Measurements from ENCODE around the gene PTOV1. TPM values are rescaled to one million over a fixed set of nuclear protein-coding genes. Genes with fewer than 3 reads are reported as not detected.

The PTOV1 gene
- total and polyA plus RNA-seq, 4 donors, result 50.0 to 142 (median 118) TPM

- no peaks in the 10 kb centered on the region for H3K9me3 ChIP-seq (ENCODE audit: control insufficient read depth, low read length)
- no peaks in the 10 kb centered on the region for H3K4me1 ChIP-seq (ENCODE audit: control insufficient read depth in 1 of 2, insufficient read depth in 2 of 2, low read length in 2 of 2)
- no peaks in the 10 kb centered on the region for H3K27me3 ChIP-seq (ENCODE audit: control insufficient read depth in 1 of 2, insufficient read depth in 2 of 2, low read length in 1 of 2)
- peak overlapping the region; percentile 65 to 71 for H3K4me3 ChIP-seq (ENCODE audit: low read length in 2 of 2)
- ATAC-seq (ENCODE audit: low FRiP score), result peak; percentile 91
- WGBS, 2 donors, result 0% methylated on average over 46 of the region's 46 CpGs
- peaks cover 0 to 7% of the 10 kb centered on the region in 2 donors for H3K36me3 ChIP-seq (ENCODE audit: control insufficient read depth in 1 of 2, insufficient read depth in 2 of 2, low read length in 1 of 2)
- peak; percentile 99 for DNase-seq
- intact Hi-C loops (cut with DNase I), result no loop called here
- peak overlapping the region; percentile 33 to 89 for H3K27ac ChIP-seq (ENCODE audit: low read depth in 1 of 2, low read length in 2 of 2)
Observed at GRCh38 chr19:49876422-49877019, 25.6 kb downstream of the PTOV1 start.

GRCh38 chr19:49877020-49877878 lies 26.3 kb downstream of the PTOV1 start, which contains the start of the genes AKT1S1 and TBC1D17:
TSS of gene AKT1S1 (minus strand) at chr19:49877355. CDS start at chr19:49873295, 4,060 bp downstream.
TSS of gene TBC1D17 (plus strand) at chr19:49877702. CDS start at chr19:49877724, 22 bp downstream.
- H3K4me3 ChIP-seq (ENCODE audit: low read length in 2 of 2), result peak within 1 kb of the TSS; percentile 65 to 71
- peaks cover 2 to 12% of the 10 kb centered on the region in 2 donors for H3K36me3 ChIP-seq (ENCODE audit: control insufficient read depth in 1 of 2, insufficient read depth in 2 of 2, low read length in 1 of 2)
- H3K4me1 ChIP-seq (ENCODE audit: control insufficient read depth in 1 of 2, insufficient read depth in 2 of 2, low read length in 2 of 2), result no peaks in the 10 kb centered on the region
- H3K27me3 ChIP-seq (ENCODE audit: control insufficient read depth in 1 of 2, insufficient read depth in 2 of 2, low read length in 1 of 2), result no peaks in the 10 kb centered on the region
- H3K9me3 ChIP-seq (ENCODE audit: control insufficient read depth, low read length), result no peaks in the 10 kb centered on the region
- 0% methylated on average over 60 to 61 of the region's 61 CpGs for WGBS, 2 donors
- H3K27ac ChIP-seq (ENCODE audit: low read depth in 1 of 2, low read length in 2 of 2), result peak within 1 kb of the TSS; percentile 33 to 89
- ATAC-seq (ENCODE audit: low FRiP score) (peak; percentile 93), DNase-seq (peak; percentile 99 to 100)
- intact Hi-C loops (cut with DNase I), result no loop called here

GRCh38 chr19:49877879-49878743 lies 27.2 kb downstream of the PTOV1 start:
- peak; percentile 88 for ATAC-seq (ENCODE audit: low FRiP score)
- Histone ChIP-seq H3K4me1 (ENCODE audit: control insufficient read depth in 1 of 2, insufficient read depth in 2 of 2, low read length in 2 of 2) (no peaks in the 10 kb centered on the region), H3K4me3 (ENCODE audit: low read length in 2 of 2) (peak overlapping the region; percentile 27 to 43), H3K9me3 (ENCODE audit: control insufficient read depth, low read length) (no peaks in the 10 kb centered on the region), H3K36me3 (ENCODE audit: control insufficient read depth in 1 of 2, insufficient read depth in 2 of 2, low read length in 1 of 2) (peaks cover 2 to 17% of the 10 kb centered on the region in 2 donors), H3K27ac (ENCODE audit: low read depth in 1 of 2, low read length in 2 of 2) (peak overlapping the region in 1 of 2 donors; percentile 89), H3K27me3 (ENCODE audit: control insufficient read depth in 1 of 2, insufficient read depth in 2 of 2, low read length in 1 of 2) (no peaks in the 10 kb centered on the region)
- intact Hi-C loops (cut with DNase I), result no loop called here
- WGBS, 2 donors, result 4% methylated on average over 30 to 41 of the region's 41 CpGs
- peak; percentile 99 to 100 for DNase-seq

- no peaks in the 10 kb centered on the region for H3K9me3 ChIP-seq (ENCODE audit: control insufficient read depth, low read length)
- H3K4me3 ChIP-seq (ENCODE audit: low read length in 2 of 2), result no peak overlapping the region
- peaks cover 2 to 20% of the 10 kb centered on the region in 2 donors for H3K36me3 ChIP-seq (ENCODE audit: control insufficient read depth in 1 of 2, insufficient read depth in 2 of 2, low read length in 1 of 2)
- no peaks in the 10 kb centered on the region for H3K4me1 ChIP-seq (ENCODE audit: control insufficient read depth in 1 of 2, insufficient read depth in 2 of 2, low read length in 2 of 2)
- intact Hi-C loops (cut with DNase I), result no loop called here
- no peak overlapping the region for H3K27ac ChIP-seq (ENCODE audit: low read depth in 1 of 2, low read length in 2 of 2)
- 71 to 77% methylated on average over 9 of the region's 9 CpGs for WGBS, 2 donors
- DNase-seq (no peak), ATAC-seq (ENCODE audit: low FRiP score) (no peak)
- H3K27me3 ChIP-seq (ENCODE audit: control insufficient read depth in 1 of 2, insufficient read depth in 2 of 2, low read length in 1 of 2), result no peaks in the 10 kb centered on the region
Observed at GRCh38 chr19:49878744-49879070, 27.7 kb downstream of the PTOV1 start.

GRCh38 chr19:49879243-49879963 lies 28.4 kb downstream of the PTOV1 start:
- intact Hi-C loops (cut with DNase I), result no loop called here
- ATAC-seq (ENCODE audit: low FRiP score), result no peak
- H3K4me1 ChIP-seq (ENCODE audit: control insufficient read depth in 1 of 2, insufficient read depth in 2 of 2, low read length in 2 of 2), result no peaks in the 10 kb centered on the region
- WGBS, 2 donors, result 93 to 94% methylated on average over 12 of the region's 12 CpGs
- no peak overlapping the region for H3K4me3 ChIP-seq (ENCODE audit: low read length in 2 of 2)
- H3K27me3 ChIP-seq (ENCODE audit: control insufficient read depth in 1 of 2, insufficient read depth in 2 of 2, low read length in 1 of 2), result no peaks in the 10 kb centered on the region
- no peak overlapping the region for H3K27ac ChIP-seq (ENCODE audit: low read depth in 1 of 2, low read length in 2 of 2)
- peaks cover 3 to 23% of the 10 kb centered on the region in 2 donors for H3K36me3 ChIP-seq (ENCODE audit: control insufficient read depth in 1 of 2, insufficient read depth in 2 of 2, low read length in 1 of 2)
- no peak for DNase-seq
- no peaks in the 10 kb centered on the region for H3K9me3 ChIP-seq (ENCODE audit: control insufficient read depth, low read length)

- intact Hi-C loops (cut with DNase I), result loop anchor here in 1 of 2 donors (5.0 kb wide), 1 partner anchor 47 kb away; the partner anchor contains the start of genes ATF5 and NUP62
- WGBS, 2 donors, result 90 to 92% methylated on average over 10 of the region's 10 CpGs
- no peaks in the 10 kb centered on the region for H3K9me3 ChIP-seq (ENCODE audit: control insufficient read depth, low read length)
- H3K36me3 ChIP-seq (ENCODE audit: control insufficient read depth in 1 of 2, insufficient read depth in 2 of 2, low read length in 1 of 2), result peaks cover 5 to 25% of the 10 kb centered on the region in 2 donors
- H3K4me1 ChIP-seq (ENCODE audit: control insufficient read depth in 1 of 2, insufficient read depth in 2 of 2, low read length in 2 of 2), result no peaks in the 10 kb centered on the region
- ATAC-seq (ENCODE audit: low FRiP score) (no peak), DNase-seq (no peak)
- no peak overlapping the region for H3K27ac ChIP-seq (ENCODE audit: low read depth in 1 of 2, low read length in 2 of 2)
- no peak overlapping the region for H3K4me3 ChIP-seq (ENCODE audit: low read length in 2 of 2)
- H3K27me3 ChIP-seq (ENCODE audit: control insufficient read depth in 1 of 2, insufficient read depth in 2 of 2, low read length in 1 of 2), result no peaks in the 10 kb centered on the region
Observed at GRCh38 chr19:49880162-49880869, 29.4 kb downstream of the PTOV1 start.

- Histone ChIP-seq H3K27ac (ENCODE audit: low read depth in 1 of 2, low read length in 2 of 2) (no peak overlapping the region), H3K36me3 (ENCODE audit: control insufficient read depth in 1 of 2, insufficient read depth in 2 of 2, low read length in 1 of 2) (peaks cover 5 to 25% of the 10 kb centered on the region in 2 donors), H3K4me1 (ENCODE audit: control insufficient read depth in 1 of 2, insufficient read depth in 2 of 2, low read length in 2 of 2) (no peaks in the 10 kb centered on the region), H3K4me3 (ENCODE audit: low read length in 2 of 2) (no peak overlapping the region), H3K9me3 (ENCODE audit: control insufficient read depth, low read length) (no peaks in the 10 kb centered on the region), H3K27me3 (ENCODE audit: control insufficient read depth in 1 of 2, insufficient read depth in 2 of 2, low read length in 1 of 2) (no peaks in the 10 kb centered on the region)
- ATAC-seq (ENCODE audit: low FRiP score), result no peak
- intact Hi-C loops (cut with DNase I), result loop anchor here in 1 of 2 donors (5.0 kb wide), 1 partner anchor 46 kb away; the partner anchor contains the start of genes ATF5 and NUP62
- no peak for DNase-seq
- 96 to 98% methylated on average over 17 of the region's 17 CpGs for WGBS, 2 donors
Observed at GRCh38 chr19:49881186-49881585, 30.2 kb downstream of the PTOV1 start.
